ENCODE data around the gene OR4A47. TPM values are rescaled to one million over a fixed set of nuclear protein-coding genes. Genes with fewer than 3 reads are reported as not detected.
"Not testable (repeated sequence)": the region's sequence is repeated elsewhere in the genome, so short reads cannot be mapped to it uniquely, and the experiment has no call there.

The OR4A47 gene
- polyA plus RNA-seq (2011; rRNA removed) (not detected in 2 replicates), polyA plus RNA-seq (2017; fragmentation: RNase III; extraction: RNeasy Plus Mini Kit Qiagen cat#74134 plus additional on column Dnase treatment) (not detected in 3 replicates), polyA minus RNA-seq (2011; rRNA and poly(A)+ RNA removed) (not detected in 2 replicates)
- not detected in 2 replicates for polyA plus RNA-seq (2012; cell fraction: cytosol; rRNA removed)
- not detected in 2 replicates for polyA plus RNA-seq (2012; cell fraction: nucleus; rRNA removed)

GRCh38 chr11:48488493-48488892 lies at the start of gene OR4A47:
Gene OR4A47, plus strand, starts transcription at chr11:48488793. Its CDS starts 0 bp downstream, at chr11:48488793.
- H3K4me2 ChIP-seq; H3K4me3 ChIP-seq; FAIRE-seq; DNase-seq (ENCODE audit: low read depth in 1 of 2, low spot score in 1 of 2); H3K27ac ChIP-seq; H3K9me3 ChIP-seq; H3K4me1 ChIP-seq; ATAC-seq; CTCF ChIA-PET; POLR2A ChIA-PET: not testable (repeated sequence)

- 9% methylated on average over 3 of the region's 3 CpGs for WGBS (ENCODE audit: missing lambda C conversion rate)
- H3K27ac ChIP-seq; H3K4me2 ChIP-seq; H3K9me3 ChIP-seq; H3K4me1 ChIP-seq; DNase-seq (ENCODE audit: low read depth in 1 of 2, low spot score in 1 of 2); ATAC-seq; FAIRE-seq; H3K4me3 ChIP-seq; POLR2A ChIA-PET; CTCF ChIA-PET: not testable (repeated sequence)
These were observed 32.7 kb upstream of the OR4A47 start for GRCh38 chr11:48455909-48456308.

- DNase-seq (ENCODE audit: low read depth in 1 of 2, low spot score in 1 of 2); H3K27ac ChIP-seq; H3K4me1 ChIP-seq; H3K4me2 ChIP-seq; FAIRE-seq; CTCF ChIA-PET; POLR2A ChIA-PET; H3K9me3 ChIP-seq; H3K4me3 ChIP-seq: not testable (repeated sequence)
- WGBS (ENCODE audit: missing lambda C conversion rate) = 2% methylated on average over 2 of the region's 2 CpGs
- 0 out of 6 replicates have a peak, but pooled peaks of 1 of the 2 experiments have one; percentile 30 for ATAC-seq
These were observed 14.6 kb upstream of the OR4A47 start for GRCh38 chr11:48473966-48474365.

- H3K27ac ChIP-seq; CTCF ChIA-PET; FAIRE-seq; H3K9me3 ChIP-seq; POLR2A ChIA-PET; H3K4me1 ChIP-seq; DNase-seq (ENCODE audit: low read depth in 1 of 2, low spot score in 1 of 2); ATAC-seq; H3K4me3 ChIP-seq: not testable (repeated sequence)
- WGBS (ENCODE audit: missing lambda C conversion rate) = 23% methylated on average over 6 of the region's 6 CpGs
- H3K4me2 ChIP-seq = peak overlapping the region; percentile 33
These were observed 13.9 kb upstream of the OR4A47 start for GRCh38 chr11:48474703-48475102.

- H3K4me2 ChIP-seq; DNase-seq (ENCODE audit: low read depth in 1 of 2, low spot score in 1 of 2); H3K9me3 ChIP-seq; H3K27ac ChIP-seq; POLR2A ChIA-PET; H3K4me3 ChIP-seq; ATAC-seq; CTCF ChIA-PET; H3K4me1 ChIP-seq; FAIRE-seq: not testable (repeated sequence)
These were observed 17.6 kb downstream of the OR4A47 start for GRCh38 chr11:48506169-48506568.

GRCh38 chr11:48538991-48539390 lies 50.4 kb downstream of the OR4A47 start:
- H3K9me3 ChIP-seq = no peaks in the 10 kb centered on the region
- no peaks in the 10 kb centered on the region for H3K4me1 ChIP-seq
- ATAC-seq (no peak), FAIRE-seq (no peak), DNase-seq (ENCODE audit: low read depth in 1 of 2, low spot score in 1 of 2) (no peak)
- ChIA-PET POLR2A (no interaction called here), CTCF (no interaction called here)
- H3K27ac ChIP-seq = no peak overlapping the region
- H3K4me2 ChIP-seq = no peak overlapping the region
- H3K4me3 ChIP-seq = no peak overlapping the region
- TF ChIP-seq RAD21 (conservative IDR thresholded peaks at IDR 0.05 in 1 of 2, IDR thresholded peaks at IDR 0.05 in 1 of 2) (no peak), ESRRA (IDR thresholded peaks at IDR 0.05; ENCODE audit: borderline replicate concordance, low read length) (no peak), FOXS1 (CRISPR knock-in tag; IDR thresholded peaks at IDR 0.05) (no peak), NPAS2 (CRISPR knock-in tag; IDR thresholded peaks at IDR 0.05; ENCODE audit: borderline replicate concordance) (no peak), ZFP36 (IDR thresholded peaks at IDR 0.05; ENCODE audit: borderline replicate concordance, partially characterized antibody) (no peak), ELK1 (IDR thresholded peaks at IDR 0.05; ENCODE audit: low read depth, low read length) (no peak), FOSB (CRISPR knock-in tag; IDR thresholded peaks at IDR 0.05) (no peak), RNF2 (IDR thresholded peaks at IDR 0.05; ENCODE audit: borderline replicate concordance, low read depth) (no peak), MAFK (IDR thresholded peaks at IDR 0.05; ENCODE audit: partially characterized antibody) (no peak), POLR2AphosphoS2 (conservative IDR thresholded peaks at IDR 0.05; ENCODE audit: low read length) (no peak), HES2 (IDR thresholded peaks at IDR 0.05) (no peak), TP53 (CRISPR knock-in tag; IDR thresholded peaks at IDR 0.05) (no peak)
- WGBS (ENCODE audit: missing lambda C conversion rate) = 2% methylated on average over 2 of the region's 2 CpGs

Other genes starting within 250 kb of the OR4A47 start
- gene OR4X2, start 243.7 kb upstream of the OR4A47 start, polyA plus RNA-seq (2011; rRNA removed) = not detected in 2 replicates
- gene OR4X2, start 243.7 kb upstream of the OR4A47 start, polyA plus RNA-seq (2017; fragmentation: RNase III; extraction: RNeasy Plus Mini Kit Qiagen cat#74134 plus additional on column Dnase treatment) = not detected in 3 replicates
- gene OR4X1, start 224.9 kb upstream of the OR4A47 start, polyA plus RNA-seq (2011; rRNA removed) = not detected in 2 replicates
- not detected in 3 replicates for gene OR4X1, start 224.9 kb upstream of the OR4A47 start, polyA plus RNA-seq (2017; fragmentation: RNase III; extraction: RNeasy Plus Mini Kit Qiagen cat#74134 plus additional on column Dnase treatment)
- not detected in 2 replicates for gene OR4S1, start 182.6 kb upstream of the OR4A47 start, polyA plus RNA-seq (2011; rRNA removed)
- not detected in 3 replicates for gene OR4S1, start 182.6 kb upstream of the OR4A47 start, polyA plus RNA-seq (2017; fragmentation: RNase III; extraction: RNeasy Plus Mini Kit Qiagen cat#74134 plus additional on column Dnase treatment)
- not detected in 2 replicates for gene OR4C3, start 163.9 kb upstream of the OR4A47 start, polyA plus RNA-seq (2011; rRNA removed)
- not detected in 3 replicates for gene OR4C3, start 163.9 kb upstream of the OR4A47 start, polyA plus RNA-seq (2017; fragmentation: RNase III; extraction: RNeasy Plus Mini Kit Qiagen cat#74134 plus additional on column Dnase treatment)
- gene OR4C5, start 122.3 kb upstream of the OR4A47 start, polyA plus RNA-seq (2011; rRNA removed) = not detected in 2 replicates
- gene OR4C5, start 122.3 kb upstream of the OR4A47 start, polyA plus RNA-seq (2017; fragmentation: RNase III; extraction: RNeasy Plus Mini Kit Qiagen cat#74134 plus additional on column Dnase treatment) = not detected in 3 replicates

All from A549 (cell line).